ENCODE results near the gene ESF1. TPM values are rescaled to one million over a fixed set of nuclear protein-coding genes. Genes with fewer than 3 reads are reported as not detected.

The ESF1 gene
- total and polyA plus RNA-seq, 7 donors: 7.2 to 20.5 (median 14.0) TPM

DNA sequence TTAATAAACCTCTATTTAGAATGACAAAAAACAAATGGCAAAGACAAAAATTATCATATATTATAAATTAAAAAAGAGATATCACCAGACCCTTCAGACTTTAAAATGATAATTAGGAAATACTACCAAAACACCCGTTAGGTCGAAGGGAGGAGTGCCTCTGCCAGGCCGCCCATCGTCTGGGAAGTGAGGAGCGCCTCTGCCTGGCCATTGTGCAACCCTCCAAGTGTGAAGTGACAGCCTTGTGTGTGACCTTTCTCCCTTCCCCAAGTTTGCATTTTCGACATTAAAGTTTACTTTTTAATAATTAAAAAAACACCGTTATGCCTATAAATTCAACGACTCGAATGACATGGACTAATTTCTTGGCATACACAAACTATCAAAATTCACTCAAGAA lies 81.5 kb downstream of the ESF1 start:
- Histone ChIP-seq H3K27ac (no peak overlapping the region), H3K9me3 (no peaks in the 10 kb centered on the region), H3K27me3 (no peaks in the 10 kb centered on the region), H3K4me3 (no peak overlapping the region), H3K4me1 (no peaks in the 10 kb centered on the region), H3K36me3 (no peaks in the 10 kb centered on the region)
- intact Hi-C loops (cut with DNase I): no loop called here
- 83 to 85% methylated on average over 9 of the region's 9 CpGs for WGBS, 2 donors
- DNase-seq: no peak
- no peak for TF ChIP-seq POLR2A (IDR thresholded peaks at IDR 0.05)
- no peak for TF ChIP-seq POLR2AphosphoS5 (IDR thresholded peaks at IDR 0.05)
- no peak for TF ChIP-seq CTCF (IDR thresholded peaks at IDR 0.05)
- no peak for TF ChIP-seq EP300 (IDR thresholded peaks at IDR 0.05)

DNA sequence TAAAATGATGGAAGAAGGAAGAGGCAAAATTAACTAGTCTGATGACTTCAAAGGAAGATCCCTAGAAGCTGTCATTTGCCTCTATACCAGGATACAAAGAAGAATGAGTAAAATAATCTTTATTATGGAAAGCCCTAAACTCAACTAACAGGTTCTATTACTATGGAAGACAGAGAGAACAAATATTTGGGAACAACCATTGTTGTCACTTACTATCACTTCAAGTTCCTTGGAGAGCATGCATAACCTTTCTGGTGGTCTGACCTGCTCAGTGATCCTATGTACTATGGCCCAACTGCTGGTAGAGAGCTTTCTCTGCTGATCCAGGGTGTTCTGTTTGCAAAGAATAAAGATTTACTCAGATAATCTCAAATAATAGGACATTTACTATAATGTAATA lies 83.2 kb downstream of the ESF1 start:
- Histone ChIP-seq H3K36me3 (no peaks in the 10 kb centered on the region), H3K9me3 (no peaks in the 10 kb centered on the region), H3K4me3 (no peak overlapping the region), H3K4me1 (no peaks in the 10 kb centered on the region), H3K27ac (no peak overlapping the region), H3K27me3 (no peaks in the 10 kb centered on the region)
- no peak for DNase-seq
- TF ChIP-seq POLR2AphosphoS5 (IDR thresholded peaks at IDR 0.05): no peak
- TF ChIP-seq EP300 (IDR thresholded peaks at IDR 0.05): no peak
- no peak for TF ChIP-seq CTCF (IDR thresholded peaks at IDR 0.05)
- TF ChIP-seq POLR2A (IDR thresholded peaks at IDR 0.05): no peak
- intact Hi-C loops (cut with DNase I): no loop called here

DNA sequence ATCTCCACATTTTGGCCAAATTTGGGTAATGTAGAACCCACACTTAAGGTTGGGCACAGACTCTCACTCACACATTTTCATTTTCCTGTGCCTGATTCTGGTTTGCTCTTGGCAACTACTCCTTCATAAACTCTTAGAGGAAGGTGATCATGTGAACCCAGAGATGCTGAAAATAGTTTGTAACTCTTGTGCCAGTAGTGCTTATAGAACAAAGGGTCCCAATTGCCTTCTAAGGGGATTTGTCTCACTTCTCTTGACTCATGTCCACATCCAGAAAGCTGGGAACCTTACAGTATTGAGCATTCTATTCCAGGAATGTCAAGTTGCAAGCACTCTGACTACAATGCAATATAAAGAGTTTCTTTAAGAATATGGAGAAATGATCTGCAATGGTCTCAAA lies 84.0 kb downstream of the ESF1 start:
- TF ChIP-seq POLR2A (IDR thresholded peaks at IDR 0.05): no peak
- no peaks in the 10 kb centered on the region for H3K4me1 ChIP-seq
- H3K27me3 ChIP-seq: no peaks in the 10 kb centered on the region
- intact Hi-C loops (cut with DNase I): no loop called here
- H3K4me3 ChIP-seq: no peak overlapping the region
- no peak for DNase-seq
- no peaks in the 10 kb centered on the region for H3K9me3 ChIP-seq
- H3K36me3 ChIP-seq: no peaks in the 10 kb centered on the region
- H3K27ac ChIP-seq: no peak overlapping the region

DNA sequence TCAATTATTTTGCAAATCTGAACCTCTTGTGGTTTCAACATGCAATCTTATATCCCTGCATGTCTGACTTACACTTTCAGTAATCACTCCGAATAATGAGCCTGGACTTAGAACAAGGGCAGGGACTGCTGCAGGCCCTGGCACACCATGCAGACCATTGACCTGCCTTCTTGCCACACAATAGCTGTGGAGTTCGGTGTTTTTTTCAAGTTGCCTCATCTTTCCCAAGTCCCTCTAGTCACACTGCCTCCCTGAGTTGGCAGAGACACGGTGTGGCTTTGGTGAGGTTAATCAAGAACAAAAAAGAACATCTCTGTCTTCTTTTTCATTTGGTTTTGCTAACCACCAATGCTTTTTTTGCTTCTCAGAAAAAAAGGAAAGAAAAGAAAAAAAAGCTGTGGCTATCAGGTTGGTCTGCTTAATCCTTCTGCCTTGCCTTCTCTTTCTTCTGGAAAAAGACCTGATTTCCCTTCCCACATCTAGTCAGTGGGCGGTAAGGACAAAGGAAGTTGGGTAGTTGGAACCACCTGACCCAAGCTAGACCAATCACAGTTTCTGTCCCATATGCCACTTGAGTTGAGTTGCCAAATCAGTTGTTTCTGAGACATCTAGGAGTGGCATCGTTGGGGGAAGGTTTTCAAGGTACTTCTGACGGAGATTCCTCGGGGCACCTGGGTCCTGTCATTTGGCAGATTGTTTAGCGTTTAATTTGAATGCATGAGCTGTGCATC lies 90.1 kb downstream of the ESF1 start:
- no peak for DNase-seq
- H3K27me3 ChIP-seq: no peaks in the 10 kb centered on the region
- no peaks in the 10 kb centered on the region for H3K4me1 ChIP-seq
- no peak overlapping the region for H3K27ac ChIP-seq
- 85 to 93% methylated on average over 8 of the region's 8 CpGs for WGBS, 2 donors
- TF ChIP-seq POLR2AphosphoS5 (IDR thresholded peaks at IDR 0.05): no peak
- no peak for TF ChIP-seq CTCF (IDR thresholded peaks at IDR 0.05)
- no peak for TF ChIP-seq POLR2A (IDR thresholded peaks at IDR 0.05)
- TF ChIP-seq EP300 (IDR thresholded peaks at IDR 0.05): no peak
- intact Hi-C loops (cut with DNase I): no loop called here
- no peaks in the 10 kb centered on the region for H3K36me3 ChIP-seq
- H3K9me3 ChIP-seq: no peaks in the 10 kb centered on the region
- H3K4me3 ChIP-seq: no peak overlapping the region

- Histone ChIP-seq H3K36me3 (no peaks in the 10 kb centered on the region), H3K27me3 (no peaks in the 10 kb centered on the region), H3K4me3 (no peak overlapping the region), H3K4me1 (no peaks in the 10 kb centered on the region), H3K27ac (no peak overlapping the region), H3K9me3 (no peaks in the 10 kb centered on the region)
- 88 to 91% methylated on average over 11 of the region's 11 CpGs for WGBS, 2 donors
- TF ChIP-seq CTCF (IDR thresholded peaks at IDR 0.05): no peak
- TF ChIP-seq EP300 (IDR thresholded peaks at IDR 0.05): no peak
- TF ChIP-seq POLR2AphosphoS5 (IDR thresholded peaks at IDR 0.05): no peak
- TF ChIP-seq POLR2A (IDR thresholded peaks at IDR 0.05): no peak
- intact Hi-C loops (cut with DNase I): no loop called here
- DNase-seq: no peak
Measured at GRCh38 chr20:13692802-13693736, 91.7 kb downstream of the ESF1 start.

Measured in sigmoid colon (tissue), 7 donors.